ENCODE data around the gene P3H2.

The P3H2 gene

GRCh38 chr3:190048932-190049441 lies 71.7 kb downstream of the P3H2 start:
- no peaks in the 10 kb centered on the region for H3K9me2 ChIP-seq (replicated peaks; ENCODE audit: low read depth, low read length)
- TF ChIP-seq, protein P1, sequence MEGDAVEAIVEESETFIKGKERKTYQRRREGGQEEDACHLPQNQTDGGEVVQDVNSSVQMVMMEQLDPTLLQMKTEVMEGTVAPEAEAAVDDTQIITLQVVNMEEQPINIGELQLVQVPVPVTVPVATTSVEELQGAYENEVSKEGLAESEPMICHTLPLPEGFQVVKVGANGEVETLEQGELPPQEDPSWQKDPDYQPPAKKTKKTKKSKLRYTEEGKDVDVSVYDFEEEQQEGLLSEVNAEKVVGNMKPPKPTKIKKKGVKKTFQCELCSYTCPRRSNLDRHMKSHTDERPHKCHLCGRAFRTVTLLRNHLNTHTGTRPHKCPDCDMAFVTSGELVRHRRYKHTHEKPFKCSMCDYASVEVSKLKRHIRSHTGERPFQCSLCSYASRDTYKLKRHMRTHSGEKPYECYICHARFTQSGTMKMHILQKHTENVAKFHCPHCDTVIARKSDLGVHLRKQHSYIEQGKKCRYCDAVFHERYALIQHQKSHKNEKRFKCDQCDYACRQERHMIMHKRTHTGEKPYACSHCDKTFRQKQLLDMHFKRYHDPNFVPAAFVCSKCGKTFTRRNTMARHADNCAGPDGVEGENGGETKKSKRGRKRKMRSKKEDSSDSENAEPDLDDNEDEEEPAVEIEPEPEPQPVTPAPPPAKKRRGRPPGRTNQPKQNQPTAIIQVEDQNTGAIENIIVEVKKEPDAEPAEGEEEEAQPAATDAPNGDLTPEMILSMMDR (conservative IDR thresholded peaks at IDR 0.05; ENCODE audit: low read length), result no peak
- TF ChIP-seq EZH2phosphoT487 (IDR thresholded peaks at IDR 0.05; ENCODE audit: borderline replicate concordance), result no peak
- H3K4me1 ChIP-seq (ENCODE audit: insufficient read depth, low read length, poor library complexity, severe bottlenecking), result no peaks in the 10 kb centered on the region
- H3K79me2 ChIP-seq (ENCODE audit: insufficient read depth, low read length), result no peaks in the 10 kb centered on the region
- no peaks in the 10 kb centered on the region for H3K9me3 ChIP-seq (ENCODE audit: insufficient read depth, low read depth, low read length)
- H3K27me3 ChIP-seq (ENCODE audit: insufficient read depth, low read length, poor library complexity, severe bottlenecking), result no peaks in the 10 kb centered on the region
- H3K36me3 ChIP-seq (ENCODE audit: insufficient read depth, low read length), result no peaks in the 10 kb centered on the region
- H2AFZ ChIP-seq (ENCODE audit: low read length), result no peak overlapping the region
- no peaks in the 10 kb centered on the region for H4K20me1 ChIP-seq (ENCODE audit: insufficient read depth, low read length, poor library complexity, severe bottlenecking)
- H3K9ac ChIP-seq (ENCODE audit: low read depth, low read length, poor library complexity, severe bottlenecking), result no peak overlapping the region
- no peak overlapping the region for H3K4me2 ChIP-seq (ENCODE audit: low read depth, low read length, poor library complexity, severe bottlenecking)
- no peak overlapping the region for H3K4me3 ChIP-seq (ENCODE audit: low read length, poor library complexity, severe bottlenecking)
- H3F3A ChIP-seq (ENCODE audit: low read depth), result no peaks in the 10 kb centered on the region

DNA sequence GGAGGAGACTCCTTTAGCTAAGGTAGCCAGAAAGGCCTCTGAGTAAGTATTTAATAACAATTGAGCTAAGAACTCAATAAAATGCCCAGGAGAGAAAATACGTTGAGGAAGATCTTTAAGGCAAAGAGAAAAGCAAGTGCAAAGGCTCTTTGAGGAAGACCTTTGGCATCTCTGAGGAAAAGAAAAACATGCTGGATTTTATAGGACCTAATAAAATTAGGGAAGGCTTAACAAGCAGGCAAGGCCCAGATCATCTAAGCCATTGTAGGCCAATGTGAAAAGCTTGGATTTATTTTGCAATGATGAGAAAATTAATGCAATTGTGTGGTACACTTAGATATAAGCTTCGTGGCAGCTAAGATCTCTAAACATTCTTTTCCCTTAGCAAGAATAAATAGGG lies 75.7 kb downstream of the P3H2 start:
- H2AFZ ChIP-seq (ENCODE audit: low read length), result no peak overlapping the region
- H3K4me3 ChIP-seq (ENCODE audit: low read length, poor library complexity, severe bottlenecking), result no peak overlapping the region
- H3F3A ChIP-seq (ENCODE audit: low read depth), result 0 out of 2 replicates have a peak, but pooled peaks cover 3% of the 10 kb centered on the region
- H3K4me1 ChIP-seq (ENCODE audit: insufficient read depth, low read length, poor library complexity, severe bottlenecking), result no peaks in the 10 kb centered on the region
- H3K4me2 ChIP-seq (ENCODE audit: low read depth, low read length, poor library complexity, severe bottlenecking), result no peak overlapping the region
- H3K9me3 ChIP-seq (ENCODE audit: insufficient read depth, low read depth, low read length), result no peaks in the 10 kb centered on the region
- no peak for TF ChIP-seq EZH2phosphoT487 (IDR thresholded peaks at IDR 0.05; ENCODE audit: borderline replicate concordance)
- TF ChIP-seq, protein P1 (conservative IDR thresholded peaks at IDR 0.05; ENCODE audit: low read length), result no peak
- no peak overlapping the region for H3K9ac ChIP-seq (ENCODE audit: low read depth, low read length, poor library complexity, severe bottlenecking)
- no peaks in the 10 kb centered on the region for H3K9me2 ChIP-seq (replicated peaks; ENCODE audit: low read depth, low read length)
- no peaks in the 10 kb centered on the region for H3K79me2 ChIP-seq (ENCODE audit: insufficient read depth, low read length)
- no peaks in the 10 kb centered on the region for H3K27me3 ChIP-seq (ENCODE audit: insufficient read depth, low read length, poor library complexity, severe bottlenecking)
- H4K20me1 ChIP-seq (ENCODE audit: insufficient read depth, low read length, poor library complexity, severe bottlenecking), result no peaks in the 10 kb centered on the region
- H3K36me3 ChIP-seq (ENCODE audit: insufficient read depth, low read length), result no peaks in the 10 kb centered on the region

GRCh38 chr3:190044142-190044541 lies 76.6 kb downstream of the P3H2 start:
- TF ChIP-seq, protein P1 (conservative IDR thresholded peaks at IDR 0.05; ENCODE audit: low read length), result no peak
- no peak for TF ChIP-seq EZH2phosphoT487 (IDR thresholded peaks at IDR 0.05; ENCODE audit: borderline replicate concordance)
- Histone ChIP-seq H3K4me3 (ENCODE audit: low read length, poor library complexity, severe bottlenecking) (no peak overlapping the region), H3K9me3 (ENCODE audit: insufficient read depth, low read depth, low read length) (no peaks in the 10 kb centered on the region), H2AFZ (ENCODE audit: low read length) (no peak overlapping the region), H3K27me3 (ENCODE audit: insufficient read depth, low read length, poor library complexity, severe bottlenecking) (no peaks in the 10 kb centered on the region), H4K20me1 (ENCODE audit: insufficient read depth, low read length, poor library complexity, severe bottlenecking) (no peaks in the 10 kb centered on the region), H3K4me2 (ENCODE audit: low read depth, low read length, poor library complexity, severe bottlenecking) (no peak overlapping the region), H3K9ac (ENCODE audit: low read depth, low read length, poor library complexity, severe bottlenecking) (no peak overlapping the region), H3K9me2 (replicated peaks; ENCODE audit: low read depth, low read length) (no peaks in the 10 kb centered on the region), H3K36me3 (ENCODE audit: insufficient read depth, low read length) (no peaks in the 10 kb centered on the region), H3K4me1 (ENCODE audit: insufficient read depth, low read length, poor library complexity, severe bottlenecking) (no peaks in the 10 kb centered on the region), H3K79me2 (ENCODE audit: insufficient read depth, low read length) (no peaks in the 10 kb centered on the region), H3F3A (ENCODE audit: low read depth) (0 out of 2 replicates have a peak, but pooled peaks cover 3% of the 10 kb centered on the region)
